Keratinocyte (primary cell): ENCODE results near the gene FBH1.

Experiments
- CTCF ChIP-seq, 3 experiments: IDR thresholded peaks in 1 of 3; conservative IDR thresholded peaks in 1 of 3; optimal IDR thresholded peaks in 1 of 3; 2 replicates in 2 of 3; 3 replicates in 1 of 3; pipeline versions ENCODE3 to v1.5.1; 2011; ENCODE audit warnings: low read length in 3 of 3, mild to moderate bottlenecking in 3 of 3, moderate library complexity in 2 of 3, control low read depth in 1 of 3, inconsistent platforms in 1 of 3; ENCODE audit not compliant: insufficient read depth in 2 of 3; ENCODE audit errors: extremely low read depth in 1 of 3
- EZH2 ChIP-seq: IDR thresholded peaks from one replicate; pipeline ENCODE4 v1.6.1; 2012; ENCODE audit warnings: inconsistent platforms, mild to moderate bottlenecking, low read length, moderate library complexity

GRCh38 chr10:5946786-5947185, 56.7 kb downstream of the FBH1 start:
- TF ChIP-seq CTCF (optimal IDR thresholded peaks at IDR 0.05 in 1 of 3, IDR thresholded peaks at IDR 0.05 in 1 of 3, conservative IDR thresholded peaks at IDR 0.05 in 1 of 3; ENCODE audit: extremely low read depth in 1 of 3, insufficient read depth in 2 of 3, low read length in 3 of 3), result no peak
- no peak for TF ChIP-seq EZH2
